ENCODE data around the gene PLK5.
"Not testable (repeated sequence)": the region's sequence is repeated elsewhere in the genome, so short reads cannot be mapped to it uniquely, and the experiment has no call there.

Gene PLK5

DNA sequence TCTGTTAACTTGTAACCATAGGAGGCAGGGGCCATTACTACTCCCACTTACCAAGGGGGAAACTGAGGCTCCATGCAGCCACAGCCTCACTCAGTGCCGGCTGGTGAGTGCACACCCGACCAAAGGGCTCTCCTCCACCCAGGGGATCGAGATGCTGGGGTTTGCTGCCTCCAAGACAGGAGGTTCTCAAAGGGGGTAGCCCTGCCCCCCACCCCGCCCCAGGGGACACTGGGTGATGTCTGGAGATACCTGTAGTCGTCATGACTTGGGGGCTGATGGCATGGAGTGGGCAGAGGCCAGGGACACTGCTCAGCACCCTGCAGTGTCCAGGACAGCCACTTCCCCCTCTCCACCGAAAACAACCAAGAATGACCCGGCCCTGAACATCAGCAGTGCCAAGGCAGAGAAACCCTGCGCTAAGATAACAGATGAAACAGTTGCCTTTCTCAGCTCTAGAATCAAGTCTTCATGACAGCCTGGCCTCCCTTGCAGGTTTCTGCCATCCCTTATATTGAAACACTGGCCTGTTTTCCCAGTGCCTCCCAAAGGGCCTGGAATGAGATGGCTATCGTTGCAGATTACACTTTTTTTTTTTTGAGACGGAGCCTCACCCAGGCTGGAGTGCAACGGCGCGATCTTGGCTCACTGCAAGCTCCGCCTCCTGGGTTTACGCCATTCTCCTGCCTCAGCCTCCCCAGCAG lies 29.6 kb upstream of the PLK5 start:
- no peak overlapping the region for H3K4me3 ChIP-seq (ENCODE audit: low read depth, low read length)
- TF ChIP-seq CTCF (IDR thresholded peaks at IDR 0.05; ENCODE audit: borderline replicate concordance, insufficient read depth, low read depth, low read length): no peak

- TF ChIP-seq CTCF (IDR thresholded peaks at IDR 0.05; ENCODE audit: borderline replicate concordance, insufficient read depth, low read depth, low read length): no peak
- no peak overlapping the region for H3K4me3 ChIP-seq (ENCODE audit: low read depth, low read length)
Measured at GRCh38 chr19:1495051-1495798, 28.7 kb upstream of the PLK5 start.

DNA sequence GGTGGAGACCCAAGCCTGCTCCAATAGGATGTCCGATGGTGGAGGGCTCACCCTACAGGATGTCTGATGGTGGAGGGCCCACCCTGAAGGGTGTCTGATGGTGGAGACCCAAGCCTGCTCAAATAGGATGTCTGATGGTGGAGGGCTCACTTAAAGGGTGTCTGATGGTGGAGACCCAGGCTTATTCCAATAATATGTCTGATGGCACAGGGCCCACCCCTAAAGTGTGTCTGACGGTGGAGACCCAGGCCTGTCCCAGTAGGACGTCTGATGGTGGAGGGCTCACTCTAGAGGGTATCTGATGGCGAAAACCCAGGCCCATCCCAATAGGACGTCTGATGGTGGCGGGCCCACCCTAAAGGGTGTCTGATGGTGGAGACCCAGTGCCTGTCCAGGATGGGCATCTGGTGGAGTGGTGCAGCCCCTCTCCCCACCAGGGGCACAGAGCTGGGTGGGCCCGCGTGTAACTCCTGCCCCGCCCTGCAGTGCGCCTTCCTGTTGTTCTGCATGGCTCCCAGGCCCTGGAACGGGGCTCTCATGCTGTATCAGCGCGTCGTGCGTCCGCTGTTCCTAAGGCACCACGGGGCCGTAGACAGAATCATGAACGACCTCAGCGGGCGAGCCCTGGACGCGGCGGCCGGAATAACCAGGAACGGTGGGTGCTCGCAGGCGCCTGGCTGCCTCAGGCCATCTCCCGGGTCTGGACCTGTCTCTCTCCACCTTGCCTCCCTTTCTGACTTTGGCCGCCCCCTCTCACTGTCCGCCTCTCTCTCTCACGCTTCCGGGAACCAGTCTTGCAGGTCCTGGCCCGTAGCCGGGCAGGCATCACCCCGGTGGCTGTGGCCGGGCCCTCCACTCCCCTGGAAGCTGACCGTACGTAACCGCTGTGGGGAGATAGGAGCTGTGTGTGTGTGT lies 27.8 kb upstream of the PLK5 start:
- H3K4me3 ChIP-seq (ENCODE audit: low read depth, low read length): no peak overlapping the region
- no peak for TF ChIP-seq CTCF (IDR thresholded peaks at IDR 0.05; ENCODE audit: borderline replicate concordance, insufficient read depth, low read depth, low read length)

GRCh38 chr19:1496714-1497577 lies 26.9 kb upstream of the PLK5 start:
- TF ChIP-seq CTCF (IDR thresholded peaks at IDR 0.05; ENCODE audit: borderline replicate concordance, insufficient read depth, low read depth, low read length): no peak

DNA sequence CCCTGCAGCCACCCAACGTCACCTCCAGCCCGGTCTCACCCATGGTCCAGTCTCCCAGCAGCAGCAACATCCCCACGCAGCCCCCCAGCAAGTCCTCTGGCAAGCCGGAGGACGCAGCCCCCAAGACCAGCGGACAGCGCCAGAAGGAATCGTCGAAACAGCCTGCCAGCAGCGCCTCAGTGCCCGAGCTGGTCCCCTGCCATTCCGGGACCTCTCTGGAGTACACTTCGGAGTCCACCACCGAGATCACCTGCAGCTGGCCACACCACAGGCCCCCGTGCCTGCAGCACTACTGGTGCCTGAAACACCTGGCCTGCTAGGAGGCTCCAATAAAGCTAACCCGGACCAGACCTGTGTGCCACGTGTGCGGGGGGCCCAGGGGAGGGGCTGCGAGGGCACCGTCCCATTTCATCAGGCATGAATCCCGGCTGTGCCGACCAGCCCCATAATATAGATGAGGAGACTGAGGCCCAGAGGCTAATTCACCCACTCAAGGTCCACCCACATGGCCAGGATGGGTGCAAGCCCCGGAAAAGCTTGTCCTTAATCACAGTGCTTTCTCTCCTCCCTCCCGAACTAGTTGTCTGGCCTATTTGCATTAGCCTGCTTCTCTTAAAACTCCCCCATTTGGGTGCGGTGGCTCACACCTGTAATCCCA lies 26.2 kb upstream of the PLK5 start:
- no peak for TF ChIP-seq CTCF (IDR thresholded peaks at IDR 0.05; ENCODE audit: borderline replicate concordance, insufficient read depth, low read depth, low read length)
- H3K4me3 ChIP-seq (ENCODE audit: low read depth, low read length): no peak overlapping the region

More at GRCh38 chr19:1496714-1497577, 26.9 kb upstream of the PLK5 start:
- no peak overlapping the region for H3K4me3 ChIP-seq (ENCODE audit: low read depth, low read length)

- H3K4me3 ChIP-seq (ENCODE audit: low read depth, low read length): not testable (repeated sequence)
Measured at GRCh38 chr19:1499231-1499630, 24.6 kb upstream of the PLK5 start.

Measured in GM12875 (cell line).